Cortex of kidney (tissue), 1 donor: ENCODE data around the gene EPN2.

Experiments used
- DNase-seq: peaks from one replicate; lab custom pipeline; 2025; lab: John Stamatoyannopoulos, UW

Gene EPN2

DNA sequence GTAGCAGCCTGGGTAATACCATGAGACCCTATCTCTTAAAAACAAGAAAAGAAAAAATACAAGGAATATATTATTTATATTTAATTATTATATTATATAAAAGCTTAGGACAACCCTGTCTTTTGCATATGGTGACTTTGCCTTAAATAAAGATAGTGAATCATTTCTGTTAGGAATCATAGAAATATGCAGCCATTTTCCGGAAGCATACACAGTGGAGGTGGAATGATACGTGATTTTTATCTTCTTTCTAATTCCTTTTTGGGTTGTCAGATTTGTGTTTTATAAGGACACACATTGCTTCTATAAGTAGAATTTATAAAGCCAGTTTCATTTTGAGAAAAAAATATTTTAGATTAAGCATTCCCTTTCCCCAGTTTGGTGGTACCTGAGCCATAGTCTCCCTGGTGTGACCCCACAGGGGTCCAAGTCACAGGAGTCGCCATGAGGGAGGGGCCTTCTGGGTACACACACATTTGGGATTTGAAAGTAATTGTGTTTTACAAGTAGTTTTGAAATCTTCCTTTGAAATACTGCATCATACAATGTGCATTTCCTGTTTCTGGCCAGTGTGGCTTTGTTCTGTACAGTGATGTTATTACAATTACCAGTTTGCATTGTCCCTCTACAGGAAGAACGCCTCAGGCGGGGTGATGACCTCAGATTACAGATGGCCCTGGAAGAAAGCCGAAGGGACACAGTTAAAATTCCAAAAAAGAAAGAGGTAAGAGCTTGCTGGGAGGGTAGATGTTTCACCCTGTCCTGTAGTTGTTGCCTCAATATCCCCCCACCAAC, 74.5 kb downstream of the EPN2 start:
- DNase-seq, result no peak

DNA sequence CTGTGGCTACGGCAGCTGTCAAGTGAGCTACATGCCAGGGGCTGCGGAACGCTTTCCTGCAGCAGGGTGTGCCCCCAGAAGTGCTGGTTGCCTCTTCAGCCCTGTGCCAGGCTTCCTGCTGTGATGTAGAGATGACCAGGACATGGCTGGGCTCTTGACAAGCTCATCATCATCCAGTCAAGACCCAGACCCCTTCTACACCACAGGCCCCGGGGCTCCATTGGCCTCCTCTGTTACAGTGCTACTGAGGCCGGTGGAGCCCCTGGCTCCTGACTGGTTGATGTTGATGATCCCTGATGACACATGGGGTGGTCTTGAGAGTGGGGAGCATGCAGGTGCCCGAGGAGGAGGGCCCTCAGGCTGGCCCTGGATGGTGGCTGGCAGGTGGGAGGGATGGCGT, 75.2 kb downstream of the EPN2 start:
- DNase-seq, result no peak

DNA sequence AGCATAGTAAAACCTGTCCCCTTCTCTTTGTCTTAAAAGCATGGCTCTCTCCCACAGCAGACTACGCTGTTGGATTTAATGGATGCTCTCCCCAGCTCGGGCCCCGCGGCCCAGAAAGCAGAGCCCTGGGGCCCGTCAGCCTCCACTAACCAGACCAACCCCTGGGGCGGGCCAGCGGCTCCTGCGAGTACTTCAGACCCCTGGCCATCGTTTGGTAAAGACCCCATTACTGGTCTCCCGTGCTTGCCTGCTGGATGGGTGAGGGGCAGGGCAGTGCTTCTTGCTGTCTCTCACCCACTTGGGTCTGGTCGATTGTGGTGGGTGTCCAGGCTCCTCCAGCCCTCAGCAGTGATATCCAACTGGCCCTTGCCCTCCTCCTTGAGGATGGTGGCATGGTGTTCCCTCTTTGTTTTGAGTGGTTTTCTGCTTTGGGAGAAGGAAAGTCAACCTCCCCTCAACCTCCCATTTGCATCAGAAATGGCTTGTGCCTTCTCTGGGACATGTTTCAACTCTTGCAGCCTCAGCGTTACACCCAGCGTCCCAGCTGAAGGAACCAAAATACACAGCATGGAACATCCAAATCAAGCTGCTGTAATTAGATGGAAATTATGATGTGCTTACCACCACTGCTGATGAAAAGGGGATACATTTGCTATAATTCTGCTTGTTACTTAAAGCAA, 76.0 kb downstream of the EPN2 start:
- no peak for DNase-seq

DNA sequence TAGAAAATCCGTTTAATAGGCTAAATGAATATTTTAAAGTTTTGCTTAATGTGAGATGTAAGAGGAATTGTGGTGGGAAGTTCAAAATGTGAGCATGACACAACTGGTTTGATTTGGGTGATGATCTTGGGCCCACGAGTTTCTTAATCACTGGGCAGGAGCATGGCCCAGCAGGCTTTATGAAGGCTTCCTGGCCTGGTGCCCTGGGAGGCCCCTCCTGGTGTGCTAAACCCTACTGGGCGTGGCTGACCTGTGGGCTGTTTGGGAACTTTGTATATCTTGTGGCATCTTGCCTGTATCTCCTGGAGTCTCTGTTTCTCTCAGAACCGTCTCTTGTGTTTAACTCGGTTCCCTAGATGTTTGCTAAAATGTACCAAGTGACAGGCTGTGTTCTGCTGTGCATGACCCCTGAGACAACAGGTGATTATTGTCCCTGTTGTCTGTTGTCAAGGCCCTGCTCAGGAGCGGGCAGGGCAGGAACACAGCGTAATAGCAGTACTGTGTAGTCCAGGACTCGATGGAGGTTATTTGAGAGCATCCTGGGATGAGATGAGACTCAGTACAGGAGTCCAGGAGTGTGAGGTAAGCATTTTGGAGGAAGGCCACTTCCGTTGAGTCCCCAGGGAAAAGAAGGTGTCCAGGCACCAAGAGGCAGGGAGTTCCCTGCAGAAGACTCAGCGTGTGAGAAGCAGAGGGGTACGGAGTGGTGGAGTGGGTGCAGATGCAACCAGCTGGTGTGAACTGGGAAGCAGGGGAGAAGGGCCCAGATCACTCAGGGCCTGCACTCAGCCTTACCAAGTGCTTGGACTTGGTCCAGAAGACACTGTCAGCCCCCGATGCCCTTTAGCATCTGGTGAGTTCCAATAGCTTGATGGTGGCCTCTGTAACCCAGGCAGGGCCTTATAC, 76.8 kb downstream of the EPN2 start:
- no peak for DNase-seq

DNA sequence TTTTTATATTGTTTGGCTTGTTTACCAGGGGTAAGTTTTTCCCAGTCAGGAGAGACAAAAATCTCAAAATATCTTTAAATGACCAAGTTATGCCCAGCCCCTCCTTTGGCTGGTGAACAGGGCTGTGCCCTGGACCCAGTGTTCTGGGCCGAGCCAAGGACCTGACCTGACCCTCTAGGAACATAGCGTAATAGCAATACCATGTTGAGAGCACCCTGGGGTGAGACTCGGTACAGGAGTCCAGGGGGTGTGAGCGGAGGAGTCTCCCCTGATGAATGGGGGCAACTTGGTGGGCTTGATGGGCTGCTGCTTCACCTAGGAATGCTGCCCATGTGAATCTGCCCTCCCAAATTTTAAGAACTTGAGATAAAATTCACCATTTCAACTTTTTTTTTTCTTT, 77.9 kb downstream of the EPN2 start:
- no peak for DNase-seq

DNA sequence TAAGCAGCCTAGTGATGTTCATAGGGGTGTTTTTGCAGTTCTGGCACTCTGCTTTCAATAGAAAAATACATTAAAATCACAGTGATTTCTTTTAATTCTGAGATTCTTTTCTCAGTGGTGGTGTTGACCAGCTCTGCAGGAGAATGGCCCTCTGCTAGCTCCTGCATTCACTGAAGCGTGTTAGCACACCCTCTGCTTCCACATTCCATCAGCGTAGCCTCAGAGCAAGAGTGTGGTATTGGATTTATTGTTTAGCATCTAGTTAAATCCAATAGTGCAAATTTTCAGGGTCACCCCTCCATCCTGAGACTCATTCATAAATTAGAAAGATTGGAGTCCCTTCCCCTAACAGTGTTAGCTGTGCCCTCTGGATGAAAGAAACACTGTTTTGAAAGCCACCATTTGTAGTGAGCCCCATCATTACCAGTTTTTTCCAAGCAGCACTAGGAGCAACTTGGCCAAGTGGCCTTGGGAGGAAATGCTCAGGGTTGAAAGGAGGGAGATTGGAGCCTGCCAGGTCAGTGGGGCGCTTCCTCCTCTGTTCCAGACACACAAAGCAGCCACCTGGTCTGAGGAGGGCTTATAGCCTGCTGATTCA, 79.7 kb downstream of the EPN2 start:
- no peak for DNase-seq

DNA sequence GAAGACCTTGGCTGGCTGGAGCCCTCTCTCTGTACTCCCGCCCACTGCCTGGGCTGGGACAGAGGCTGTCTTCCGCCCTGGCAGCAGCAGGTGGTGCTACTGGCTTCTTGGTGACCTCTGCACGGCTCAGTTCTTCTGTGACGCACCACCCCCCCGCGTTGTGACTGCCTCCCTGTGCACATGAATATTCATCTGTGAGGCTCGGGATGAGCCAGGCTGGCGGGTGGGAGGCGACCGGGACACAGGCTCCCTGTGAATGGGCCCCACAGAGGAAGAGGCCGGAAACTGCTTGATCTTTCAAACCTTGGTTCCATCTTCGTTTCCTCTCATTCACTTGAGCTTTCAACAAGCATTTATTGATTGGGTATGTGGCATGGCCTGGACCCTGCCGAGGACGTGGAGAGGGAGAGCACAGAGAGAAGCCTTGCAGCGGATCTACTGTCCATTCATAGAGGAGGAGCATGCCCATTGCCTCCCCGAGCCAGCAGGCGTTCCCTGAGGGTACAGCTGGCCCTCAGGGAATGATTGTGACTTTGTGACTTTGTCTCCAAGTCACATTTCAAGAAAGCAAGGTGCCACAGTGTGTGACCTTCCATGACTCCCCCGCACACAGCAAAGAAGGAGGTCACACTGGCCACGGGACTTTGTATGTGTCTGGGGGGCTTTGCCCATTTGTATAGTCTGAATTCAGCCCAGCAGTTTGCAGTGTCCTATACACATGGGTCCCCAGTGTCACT, 80.4 kb downstream of the EPN2 start:
- DNase-seq, result no peak

DNA sequence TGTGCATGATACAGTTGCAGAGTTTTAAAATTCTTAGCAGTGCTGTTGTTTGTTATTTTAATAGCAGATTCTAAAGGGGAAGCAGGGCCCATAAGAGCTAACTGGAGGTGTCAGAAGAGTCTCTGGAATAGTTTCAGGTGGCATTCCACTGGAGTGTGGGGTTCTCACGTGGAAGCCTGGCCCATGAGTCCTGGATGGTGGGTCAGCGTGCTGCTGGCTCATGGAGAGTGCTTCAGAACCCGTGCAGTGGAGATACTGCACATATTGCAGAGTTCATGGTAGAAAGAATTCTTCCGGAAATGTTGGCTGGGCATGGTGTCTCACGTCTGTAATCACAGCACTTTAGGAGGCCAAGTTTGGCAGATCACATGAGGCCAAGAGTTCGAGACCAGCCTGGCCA, 81.4 kb downstream of the EPN2 start:
- no peak for DNase-seq

DNA sequence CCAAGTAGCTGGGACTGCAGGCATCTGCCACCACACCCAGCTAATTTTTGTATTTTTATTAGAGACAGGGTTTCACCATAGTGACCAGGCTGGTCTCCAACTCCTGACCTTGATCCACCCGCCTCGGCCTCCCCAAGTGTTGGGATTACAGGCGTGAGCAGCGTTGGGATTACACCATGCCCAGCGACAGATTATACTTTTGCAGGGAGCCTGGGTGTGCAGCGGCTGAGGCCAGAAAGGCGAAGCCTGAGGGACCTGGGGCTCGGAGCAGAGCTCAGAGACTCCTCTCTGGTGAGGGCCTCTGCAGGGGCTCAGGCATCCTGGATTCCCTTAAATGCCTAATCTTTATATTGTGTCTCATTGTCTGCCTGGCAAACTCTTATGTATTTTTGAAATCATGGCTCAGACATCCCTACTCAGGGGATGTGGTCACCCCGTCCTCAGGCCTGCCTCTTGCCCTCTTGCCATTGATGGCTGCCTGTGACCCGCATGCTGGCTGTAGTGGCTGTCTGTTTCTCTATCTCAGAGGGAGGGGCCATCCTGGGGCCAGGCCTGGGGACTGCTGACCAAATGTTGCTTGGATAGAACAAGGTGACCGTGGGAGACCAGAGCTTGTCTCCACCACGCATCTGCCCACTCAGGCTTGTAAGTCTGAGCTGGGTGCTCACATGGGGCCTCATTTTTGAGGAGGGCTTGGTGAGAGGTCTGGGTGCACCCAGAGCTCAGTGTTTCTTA, 82.8 kb downstream of the EPN2 start:
- DNase-seq, result no peak

DNA sequence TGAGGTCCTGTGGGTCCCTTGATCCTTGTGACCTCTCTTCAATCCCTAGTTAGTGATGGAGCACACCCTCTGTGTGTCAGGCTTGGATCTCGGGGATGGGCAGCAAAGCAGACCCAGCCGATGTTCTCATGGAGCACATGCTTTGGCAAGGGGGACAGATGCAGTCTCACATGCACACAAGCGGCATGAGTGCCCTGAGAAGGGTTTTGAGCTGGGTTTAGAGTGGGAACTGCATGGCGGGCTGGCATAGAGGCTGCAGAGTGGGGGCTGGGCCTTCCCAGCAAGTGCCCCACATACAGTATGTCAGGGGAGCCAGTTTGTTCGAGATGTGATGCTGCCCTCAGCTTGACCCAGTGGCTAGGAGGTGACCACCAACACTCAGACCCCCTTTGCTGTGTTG, 83.7 kb downstream of the EPN2 start:
- no peak for DNase-seq

DNA sequence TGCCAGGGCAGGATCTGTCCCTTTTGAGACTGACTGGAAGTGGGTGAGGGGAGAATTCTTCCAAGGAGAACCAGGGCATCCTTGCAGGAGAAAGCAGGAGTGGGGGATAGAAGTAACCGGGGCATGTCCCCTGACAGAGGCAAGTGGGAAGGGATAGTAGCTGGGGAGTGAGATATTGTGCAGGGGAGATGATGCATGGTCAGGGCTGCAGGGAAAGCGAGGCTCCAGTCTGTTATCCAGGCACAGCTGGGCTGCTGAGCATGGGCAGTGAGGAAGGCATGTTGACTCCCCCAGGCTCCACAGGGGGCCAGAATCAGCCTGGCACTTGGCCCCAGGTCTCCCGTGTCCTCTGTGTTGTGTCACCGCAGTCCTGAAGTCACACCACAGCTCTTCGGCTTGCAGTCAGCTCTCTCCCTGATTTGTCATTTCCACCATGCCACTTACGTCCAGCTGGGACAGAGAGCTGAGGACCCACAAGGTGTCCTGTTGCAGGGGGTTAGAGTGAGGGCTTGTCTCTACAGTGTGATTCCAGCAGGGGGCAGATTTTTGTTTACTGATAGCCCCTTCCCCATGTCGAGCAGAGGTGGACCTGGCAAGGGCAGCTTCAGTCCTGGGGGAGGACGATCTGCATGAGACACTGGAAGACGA, 84.4 kb downstream of the EPN2 start:
- no peak for DNase-seq

DNA sequence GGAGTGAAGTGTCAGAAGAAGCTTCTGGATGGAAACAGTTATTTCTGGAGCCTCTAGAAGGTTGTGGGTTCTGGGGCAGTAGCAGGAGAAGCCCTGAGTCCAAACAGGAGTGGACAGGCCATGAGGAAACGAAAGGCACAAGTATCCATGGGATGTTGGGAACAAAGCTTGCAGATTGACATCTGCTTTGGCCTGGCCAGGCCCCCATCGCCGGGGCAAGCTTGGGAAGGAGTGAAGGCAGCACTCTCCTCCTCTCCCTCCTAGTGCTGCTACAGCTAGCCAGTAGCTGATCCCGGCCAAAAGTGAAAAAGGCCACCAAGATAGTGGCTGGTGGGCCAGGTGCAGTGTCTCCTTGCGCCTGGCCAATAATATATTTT, 85.0 kb downstream of the EPN2 start:
- no peak for DNase-seq

DNA sequence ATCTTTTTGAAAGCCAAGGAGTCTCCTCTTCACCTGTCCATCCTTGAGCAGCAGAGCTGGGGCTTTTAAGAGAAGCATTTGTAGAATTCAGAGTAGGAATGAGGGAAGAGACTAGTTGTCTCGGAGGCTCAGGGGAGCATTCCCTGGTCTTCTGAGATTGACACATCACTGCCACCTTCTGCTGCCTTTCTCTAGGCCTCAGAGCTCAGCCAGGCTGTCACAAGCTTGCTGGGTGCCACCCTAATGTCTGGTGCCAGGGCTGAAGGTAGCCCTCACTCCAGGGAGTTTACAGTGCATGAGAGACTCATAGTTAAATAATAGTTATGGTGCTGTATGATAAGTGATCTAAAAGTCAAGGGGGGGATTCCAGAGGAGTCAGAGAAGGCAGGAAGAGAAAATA, 85.7 kb downstream of the EPN2 start:
- DNase-seq, result no peak

DNA sequence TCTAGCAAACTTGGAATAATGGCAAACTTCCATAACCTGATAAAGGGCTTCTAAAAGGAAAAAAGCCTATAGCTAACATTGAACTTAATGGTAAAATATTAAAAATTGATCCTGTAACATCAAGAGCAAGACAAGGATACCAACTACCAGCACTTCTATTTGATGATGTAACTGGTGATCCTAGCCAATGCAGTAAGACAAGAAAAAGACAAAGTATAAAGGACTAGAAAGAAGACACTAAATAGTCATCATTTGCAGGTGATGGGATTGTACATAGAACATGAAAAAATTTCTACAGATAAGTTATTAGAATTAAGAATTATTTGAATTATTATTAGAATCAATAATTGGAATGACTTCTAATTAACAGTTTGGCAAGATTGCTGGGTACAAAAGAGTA, 88.4 kb downstream of the EPN2 start:
- DNase-seq, result no peak

DNA sequence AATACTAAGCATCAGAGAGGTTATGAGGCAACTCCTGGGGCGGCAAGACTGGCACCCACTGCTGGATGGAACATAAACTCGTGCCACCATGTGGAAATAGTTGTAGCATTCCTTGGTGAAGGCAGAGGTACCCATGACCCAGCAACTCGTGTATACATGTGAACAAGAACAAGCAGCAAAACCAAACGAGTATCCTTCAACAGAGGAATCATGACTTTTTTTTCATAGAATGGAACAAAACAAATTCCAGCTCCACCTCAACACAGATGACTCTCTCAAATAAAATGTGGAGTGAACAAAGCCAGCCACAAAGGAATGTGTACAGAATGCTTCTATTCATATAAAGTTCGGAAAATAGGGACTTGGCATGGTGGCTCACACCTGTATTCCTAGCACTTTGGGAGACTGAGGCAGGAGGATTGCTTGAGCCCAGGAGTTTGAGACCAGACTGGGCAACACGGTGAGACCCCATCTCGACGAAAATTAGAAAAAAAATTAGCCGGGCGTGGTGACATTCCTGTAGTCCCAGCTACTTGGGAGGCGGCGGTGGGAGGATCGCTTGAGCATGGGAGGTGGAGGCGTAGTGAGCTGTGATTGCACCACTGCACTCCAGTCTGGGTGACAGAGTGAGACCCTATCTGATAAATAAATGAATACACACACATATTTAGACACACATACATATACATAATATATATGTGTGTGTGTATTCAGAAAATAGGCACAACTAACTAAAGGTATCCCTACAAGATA, 90.0 kb downstream of the EPN2 start:
- no peak for DNase-seq

DNA sequence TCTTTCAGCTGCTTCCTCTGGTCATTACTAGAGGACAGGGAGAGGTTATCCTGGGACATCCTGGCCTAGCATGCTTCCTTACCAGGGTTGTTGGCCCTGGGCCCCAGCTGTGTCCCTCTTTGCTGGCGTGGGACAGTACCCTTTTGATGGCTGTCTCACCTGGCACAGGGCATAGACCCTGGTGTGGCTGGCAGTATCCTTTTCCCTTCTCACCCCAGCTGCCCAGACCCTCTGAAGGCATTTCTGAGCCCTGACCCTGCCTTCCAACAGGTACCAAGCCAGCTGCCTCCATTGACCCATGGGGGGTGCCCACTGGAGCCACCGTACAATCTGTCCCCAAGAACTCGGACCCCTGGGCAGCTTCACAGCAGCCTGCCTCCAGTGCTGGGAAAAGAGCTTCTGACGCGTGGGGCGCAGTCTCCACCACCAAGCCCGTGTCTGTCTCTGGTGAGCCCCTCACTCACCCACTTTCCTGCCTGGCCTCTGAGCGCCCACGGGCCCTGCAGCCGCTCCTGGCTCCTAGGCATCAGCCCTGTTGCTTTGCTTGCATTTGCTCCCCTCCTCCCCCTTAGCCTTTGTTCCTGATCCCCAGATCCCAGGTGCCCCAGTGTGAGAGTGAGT, 91.4 kb downstream of the EPN2 start:
- DNase-seq, result no peak

DNA sequence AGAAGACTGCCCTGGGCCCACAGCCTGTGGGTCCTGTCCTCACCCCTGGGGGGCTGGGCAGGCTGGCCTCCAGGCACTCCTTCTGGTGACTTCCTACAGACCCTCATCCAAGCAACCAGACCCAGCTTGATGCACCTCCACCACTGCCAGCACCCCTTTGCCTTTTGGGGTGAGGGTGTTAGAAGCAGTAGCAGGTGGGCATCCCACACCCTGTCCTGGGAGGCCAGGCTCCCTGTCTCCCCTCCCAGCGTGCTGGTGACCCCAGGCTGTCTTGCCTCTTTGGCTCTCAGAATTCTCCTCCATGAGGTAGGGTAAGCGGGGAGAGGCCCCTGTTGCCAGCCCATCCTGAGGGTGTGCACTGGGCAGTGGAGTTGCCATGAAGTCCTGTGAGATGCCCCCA, 92.0 kb downstream of the EPN2 start:
- no peak for DNase-seq

DNA sequence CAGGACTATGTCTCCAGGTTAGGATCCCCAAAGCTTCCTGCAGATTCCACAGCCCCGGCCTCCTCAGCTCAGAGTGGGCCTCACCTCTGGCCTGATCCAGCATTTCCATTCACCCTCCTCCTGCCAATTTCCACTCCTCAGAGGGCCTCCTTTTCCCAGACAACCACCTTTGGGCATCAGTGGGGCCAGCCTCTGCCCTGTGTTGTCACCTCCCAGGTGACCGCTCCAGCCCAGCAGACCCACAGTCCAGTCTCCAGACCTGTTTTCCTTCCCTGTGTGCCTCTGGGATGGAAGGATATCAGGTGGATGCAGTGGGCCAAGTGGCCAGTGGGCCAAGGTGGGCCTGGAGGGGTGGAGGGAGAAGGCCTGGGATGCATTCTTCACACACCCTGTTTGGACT, 92.7 kb downstream of the EPN2 start:
- no peak for DNase-seq

DNA sequence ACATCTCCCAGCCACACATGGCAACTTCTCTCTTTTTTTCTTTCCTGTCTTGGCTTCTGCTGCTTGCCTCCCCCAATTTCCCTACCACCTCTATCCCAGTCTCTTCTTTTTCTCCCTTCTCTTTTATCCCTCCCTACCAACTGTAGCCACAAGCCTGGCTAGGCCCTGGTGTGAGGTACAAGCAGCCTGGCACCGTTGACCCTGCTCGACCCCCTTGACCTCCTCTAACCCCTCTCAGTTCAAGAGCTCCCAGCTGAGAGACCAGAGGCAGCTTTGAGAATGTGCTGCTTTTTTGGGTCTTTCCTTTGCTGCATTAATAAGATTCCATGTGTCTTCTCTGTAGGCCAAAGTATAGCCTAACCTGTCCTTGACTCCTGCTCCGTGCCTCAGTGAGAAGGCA, 93.1 kb downstream of the EPN2 start:
- no peak for DNase-seq
